ENCODE results near the gene NDUFA11.

The NDUFA11 gene

GRCh38 chr19:5932609-5933262 lies 29.1 kb upstream of the NDUFA11 start:
- DNase-seq (ENCODE audit: low spot score): no peak

GRCh38 chr19:5932146-5932545 lies 28.6 kb upstream of the NDUFA11 start:
- no peak for DNase-seq (ENCODE audit: low spot score)

- DNase-seq (ENCODE audit: low spot score): no peak
These were observed 27.7 kb upstream of the NDUFA11 start for GRCh38 chr19:5931251-5931650.

GRCh38 chr19:5929625-5930024 lies 26.0 kb upstream of the NDUFA11 start:
- no peak for DNase-seq (ENCODE audit: low spot score)

- DNase-seq (ENCODE audit: low spot score): no peak
These were observed 25.6 kb upstream of the NDUFA11 start for GRCh38 chr19:5929179-5929578.

- DNase-seq (ENCODE audit: low spot score): no peak
These were observed 23.8 kb upstream of the NDUFA11 start for GRCh38 chr19:5927441-5927821.

- DNase-seq (ENCODE audit: low spot score): no peak
These were observed 23.3 kb upstream of the NDUFA11 start for GRCh38 chr19:5926641-5927440.

GRCh38 chr19:5925830-5926427 lies 22.3 kb upstream of the NDUFA11 start:
- no peak for DNase-seq (ENCODE audit: low spot score)

GRCh38 chr19:5923356-5923755 lies 19.8 kb upstream of the NDUFA11 start:
- no peak for DNase-seq (ENCODE audit: low spot score)

GRCh38 chr19:5922161-5922545 lies 18.6 kb upstream of the NDUFA11 start:
- no peak for DNase-seq (ENCODE audit: low spot score)

GRCh38 chr19:5921516-5922160 lies 18.0 kb upstream of the NDUFA11 start:
- DNase-seq (ENCODE audit: low spot score): no peak

- no peak for DNase-seq (ENCODE audit: low spot score)
These were observed 15.0 kb upstream of the NDUFA11 start for GRCh38 chr19:5918463-5919079.

- DNase-seq (ENCODE audit: low spot score): no peak
These were observed 14.0 kb upstream of the NDUFA11 start for GRCh38 chr19:5917431-5918107.

- no peak for DNase-seq (ENCODE audit: low spot score)
These were observed 12.7 kb upstream of the NDUFA11 start for GRCh38 chr19:5916181-5916708.

- DNase-seq (ENCODE audit: low spot score): no peak
These were observed 12.2 kb upstream of the NDUFA11 start for GRCh38 chr19:5915782-5916165.

GRCh38 chr19:5914946-5915781 lies 11.6 kb upstream of the NDUFA11 start:
- DNase-seq (ENCODE audit: low spot score): no peak

- DNase-seq (ENCODE audit: low spot score): no peak
These were observed 10.8 kb upstream of the NDUFA11 start for GRCh38 chr19:5914358-5914774.

GRCh38 chr19:5913739-5914357 lies 10.3 kb upstream of the NDUFA11 start, which contains the start of gene CAPS:
Gene CAPS (plus strand): TSS chr19:5914254. CDS start chr19:5914407, 153 bp downstream.
- DNase-seq (ENCODE audit: low spot score): no peak

GRCh38 chr19:5911366-5911765 lies 7.8 kb upstream of the NDUFA11 start:
- no peak for DNase-seq (ENCODE audit: low spot score)

GRCh38 chr19:5910638-5910907 lies 7.0 kb upstream of the NDUFA11 start:
- no peak for DNase-seq (ENCODE audit: low spot score)
